H54 (cell line): ENCODE data around the gene DMAC2.
"Not testable (repeated sequence)": the region's sequence is repeated elsewhere in the genome, so short reads cannot be mapped to it uniquely, and the experiment has no call there.

ENCODE experiments used
- DNase-seq: peaks from one replicate; pipeline ENCODE4 v3.0.0; 2011; ENCODE audit warnings: low spot score, mixed read lengths; ENCODE audit not compliant: insufficient read length
- FAIRE-seq: peaks from 3 replicates; lab custom pipeline; 2011; peaks lifted over from hg19 to GRCh38; lab: Jason Lieb, UNC
- POLR2A ChIP-seq: IDR thresholded peaks from 2 replicates; pipeline ENCODE4 v1.6.1; 2011; ENCODE audit warnings: low read depth, mild to moderate bottlenecking, low read length

Gene DMAC2

DNA sequence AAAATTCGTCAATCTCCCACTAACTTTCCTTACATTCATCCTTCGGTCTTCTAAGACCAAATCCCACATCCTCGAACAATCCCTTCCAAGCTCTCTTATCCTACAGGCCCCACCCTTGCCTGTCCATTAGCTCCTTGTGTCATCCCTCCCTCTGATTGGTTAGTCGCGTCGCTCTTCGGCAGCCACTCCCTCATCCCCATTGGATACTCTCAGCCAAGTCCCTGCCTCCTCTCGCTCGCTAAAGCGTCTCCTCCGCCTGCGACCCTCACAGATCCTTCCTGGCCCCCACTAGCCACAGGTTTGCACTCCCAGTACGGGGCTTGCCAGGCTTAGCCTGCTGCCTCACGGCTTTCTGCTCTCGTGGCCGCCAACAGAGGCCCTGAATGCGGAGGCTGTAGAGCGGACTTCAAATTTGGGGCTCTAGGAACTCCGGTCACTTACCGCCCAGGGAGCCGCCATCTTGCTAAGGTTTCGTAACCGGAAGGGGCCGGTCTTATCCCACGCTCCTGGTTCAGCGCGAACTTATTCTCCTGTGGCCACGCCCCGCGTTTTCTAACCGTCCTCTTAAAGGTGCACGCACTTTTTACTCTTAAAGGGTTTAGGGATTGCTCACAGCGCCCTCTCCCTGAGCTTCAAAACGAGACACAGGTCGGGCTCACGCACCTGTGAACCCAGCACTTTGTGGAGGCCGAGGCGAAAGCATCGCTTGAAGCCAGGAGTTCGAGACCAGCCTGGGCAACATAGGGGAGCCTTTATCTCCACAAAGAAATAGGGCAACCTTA lies at the start of gene DMAC2:
TSS of gene DMAC2 (minus strand) at position 472 of the 782 bp plus-strand sequence. CDS start at position 459, 13 bp downstream.
- FAIRE-seq: peak; percentile 91
- DNase-seq: peak; percentile 99
- TF ChIP-seq POLR2A: peak; percentile 52; the same call in 1 of the 2 replicates

DNA sequence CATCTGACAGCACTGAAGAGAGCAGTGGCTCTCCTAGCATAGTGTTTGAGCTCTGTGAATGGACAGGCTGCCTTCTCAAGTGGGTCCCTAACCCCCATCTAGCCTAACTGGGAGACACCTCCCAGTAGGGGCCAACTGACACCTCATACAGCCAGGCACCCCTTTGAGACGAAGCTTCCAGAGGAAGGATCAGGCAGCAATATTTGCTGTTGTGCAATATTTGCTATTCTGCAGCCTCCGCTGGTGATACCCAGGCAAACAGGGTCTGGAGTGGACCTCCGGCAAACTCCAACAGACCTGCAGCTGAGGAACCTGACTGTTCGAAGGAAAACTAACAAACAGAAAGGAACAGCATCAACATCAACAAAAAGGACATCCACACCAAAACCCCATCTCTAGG lies 47.2 kb upstream of the DMAC2 start:
- FAIRE-seq, DNase-seq: not testable (repeated sequence)

GRCh38 chr19:41484822-41485221 lies 45.1 kb upstream of the DMAC2 start:
- FAIRE-seq (no peak), DNase-seq (no peak)
- no peak for TF ChIP-seq POLR2A

- FAIRE-seq (no peak), DNase-seq (no peak)
- no peak for TF ChIP-seq POLR2A
Measured at GRCh38 chr19:41480336-41480735, 40.6 kb upstream of the DMAC2 start.

- DNase-seq (no peak), FAIRE-seq (no peak)
- no peak for TF ChIP-seq POLR2A
Measured at GRCh38 chr19:41479757-41480191, 40.1 kb upstream of the DMAC2 start.

DNA sequence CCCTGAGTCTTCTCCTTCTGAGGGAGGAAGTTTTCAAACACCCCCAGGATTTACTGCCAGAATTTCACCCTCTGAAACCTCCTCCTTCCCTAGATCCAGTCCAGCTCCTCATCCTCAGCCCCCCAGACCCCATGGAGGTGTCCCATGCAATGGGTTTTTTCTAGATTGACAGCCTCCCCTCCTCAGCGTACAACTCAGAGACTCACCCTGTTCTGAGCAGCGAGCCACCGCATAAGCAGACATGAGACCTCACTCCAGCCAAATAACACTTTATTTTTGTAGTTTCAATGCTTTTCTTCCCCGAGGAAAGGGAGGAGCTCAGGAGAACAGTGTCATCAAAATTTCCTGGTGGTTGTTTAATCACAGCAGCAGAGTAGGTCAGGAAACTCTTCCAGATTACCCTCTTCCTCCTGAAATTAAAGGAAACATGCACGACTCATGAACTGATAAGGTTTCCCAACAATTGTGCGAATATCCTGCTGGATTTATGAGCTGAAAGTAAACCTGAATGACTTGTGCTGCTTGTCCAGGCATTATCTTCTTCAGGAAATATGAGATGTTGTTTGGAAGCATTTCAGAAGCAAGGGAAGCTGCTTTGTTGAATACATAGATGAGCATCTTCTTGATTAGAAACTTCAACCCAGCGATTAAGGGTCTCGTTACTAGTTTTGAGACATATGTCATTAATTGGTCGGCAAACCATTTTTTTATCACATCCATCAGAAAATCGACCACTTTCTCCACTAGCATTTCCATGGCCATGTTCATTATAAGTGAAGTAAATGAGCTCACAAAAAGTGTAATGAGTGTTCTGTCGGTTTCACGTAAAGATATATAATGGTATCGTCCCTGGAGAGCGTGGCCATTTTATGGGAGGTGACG lies 39.4 kb upstream of the DMAC2 start:
- DNase-seq (no peak), FAIRE-seq (no peak)
- no peak for TF ChIP-seq POLR2A

DNA sequence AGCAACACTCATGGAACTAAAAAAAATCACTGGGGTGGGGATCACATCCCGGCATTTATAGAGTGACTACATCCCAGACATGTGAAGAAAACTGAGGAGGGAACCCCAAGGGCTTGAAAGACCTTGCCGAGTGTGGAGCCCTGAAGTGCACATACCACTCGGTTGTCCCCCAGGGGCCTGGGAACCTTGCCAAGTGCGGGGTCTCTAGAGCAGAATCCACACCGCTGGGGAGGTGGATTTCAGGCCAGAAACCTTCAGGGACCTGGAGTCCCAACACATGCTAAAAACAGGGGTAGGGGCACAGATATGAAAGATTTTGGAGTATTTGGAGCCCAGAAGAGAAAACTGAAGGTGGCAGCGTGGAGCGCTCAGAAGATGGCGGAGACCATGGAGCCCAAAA lies 38.5 kb upstream of the DMAC2 start:
- FAIRE-seq (no peak), DNase-seq (no peak)
- no peak for TF ChIP-seq POLR2A

DNA sequence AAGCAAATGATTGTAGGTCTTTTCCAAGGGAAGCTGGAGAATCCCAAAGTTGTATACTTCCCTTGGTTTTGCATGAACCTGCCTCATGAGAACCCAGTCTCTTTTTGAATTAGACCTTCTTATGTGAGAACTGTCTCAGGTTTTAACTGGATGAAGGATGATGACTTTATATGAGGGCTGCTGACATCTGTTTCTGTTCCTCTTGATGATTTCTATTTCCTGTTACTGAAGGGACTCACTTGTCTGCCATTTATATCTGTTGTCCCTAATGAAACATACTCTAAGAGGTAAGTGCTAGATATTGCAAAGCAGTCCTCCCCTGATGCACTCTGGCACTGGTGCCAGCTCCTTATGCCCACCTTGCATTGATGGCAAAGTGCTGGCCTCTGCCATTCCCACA lies 36.9 kb upstream of the DMAC2 start:
- DNase-seq (no peak), FAIRE-seq (no peak)

DNA sequence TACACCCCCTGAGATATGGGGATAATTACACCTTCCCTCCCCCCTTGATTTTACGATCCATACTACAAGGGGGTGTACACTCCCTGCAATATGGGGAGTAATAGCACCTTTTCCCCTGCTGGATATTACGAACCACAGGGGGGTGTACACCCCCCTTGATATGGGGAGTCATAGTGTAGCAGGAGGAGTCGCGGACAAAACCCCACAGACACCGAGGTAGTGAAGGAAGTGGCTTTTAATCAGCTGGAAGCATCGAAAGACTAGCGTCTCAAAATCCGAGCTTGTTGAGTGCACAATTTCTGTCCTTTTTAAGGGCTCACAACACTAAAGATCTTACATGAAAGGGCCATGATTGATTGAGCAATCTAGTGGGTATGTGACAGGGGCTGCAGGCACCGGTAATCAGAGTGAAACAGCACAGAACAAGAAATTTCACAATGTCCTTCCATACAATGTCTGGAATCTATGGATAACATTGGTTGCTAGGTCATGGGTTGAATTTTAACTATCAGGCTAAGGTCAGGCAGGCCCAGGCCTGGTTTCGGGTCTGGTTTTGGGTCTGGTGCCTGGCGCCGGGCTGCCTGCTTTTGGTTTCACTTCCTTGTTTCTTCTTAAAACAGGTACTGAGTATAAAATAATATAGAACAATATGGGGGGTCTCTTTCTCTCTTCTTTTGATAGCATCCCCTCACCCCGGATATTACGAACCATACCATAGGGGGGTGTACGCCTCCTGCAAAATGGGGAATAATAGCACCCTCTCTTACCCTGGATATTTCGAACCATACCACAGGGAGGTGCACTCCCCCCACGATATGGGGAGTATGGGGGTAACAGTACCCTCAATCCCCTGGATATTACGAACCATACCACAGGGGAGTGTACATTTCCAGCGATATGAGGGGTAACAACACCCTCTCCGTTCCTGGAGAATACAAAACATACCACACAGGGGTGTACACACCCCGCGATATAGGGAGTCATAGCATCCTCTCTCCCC lies 23.8 kb upstream of the DMAC2 start:
- DNase-seq, FAIRE-seq: not testable (repeated sequence)

More for the DNA sequence above, 36.9 kb upstream of the DMAC2 start:
- TF ChIP-seq POLR2A: no peak

GRCh38 chr19:41462497-41462896 lies 22.8 kb upstream of the DMAC2 start:
- TF ChIP-seq POLR2A: no peak
- DNase-seq (no peak), FAIRE-seq (no peak)

DNA sequence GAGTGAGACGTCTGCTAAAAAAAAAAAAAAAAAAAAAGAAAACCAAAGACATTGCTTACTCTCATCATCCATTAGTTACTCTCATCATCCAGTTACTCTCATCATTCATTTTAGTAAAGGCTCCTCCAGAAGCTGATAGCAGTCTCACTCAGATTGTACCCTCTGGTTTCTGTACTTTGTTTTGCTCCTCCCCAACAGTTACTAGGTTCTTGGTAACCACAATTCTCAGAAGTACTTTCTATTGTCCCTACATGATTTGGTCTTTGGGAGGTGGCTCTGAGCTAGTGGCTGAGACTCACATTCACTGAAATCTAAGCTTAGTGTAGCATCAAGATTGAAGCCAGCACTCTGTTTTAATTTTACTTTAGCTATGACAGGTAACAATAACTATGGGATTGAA lies 17.5 kb upstream of the DMAC2 start:
- TF ChIP-seq POLR2A: no peak
- no peak for FAIRE-seq
- DNase-seq: no peak

GRCh38 chr19:41456342-41456918 lies 16.7 kb upstream of the DMAC2 start:
- FAIRE-seq (no peak), DNase-seq (no peak)
- no peak for TF ChIP-seq POLR2A

GRCh38 chr19:41455936-41456335 lies 16.2 kb upstream of the DMAC2 start:
- no peak for TF ChIP-seq POLR2A
- DNase-seq (no peak), FAIRE-seq (no peak)
